Measurements from ENCODE around the gene IFNA7.
"Not testable (repeated sequence)": the region's sequence is repeated elsewhere in the genome, so short reads cannot be mapped to it uniquely, and the experiment has no call there.

Gene IFNA7

DNA sequence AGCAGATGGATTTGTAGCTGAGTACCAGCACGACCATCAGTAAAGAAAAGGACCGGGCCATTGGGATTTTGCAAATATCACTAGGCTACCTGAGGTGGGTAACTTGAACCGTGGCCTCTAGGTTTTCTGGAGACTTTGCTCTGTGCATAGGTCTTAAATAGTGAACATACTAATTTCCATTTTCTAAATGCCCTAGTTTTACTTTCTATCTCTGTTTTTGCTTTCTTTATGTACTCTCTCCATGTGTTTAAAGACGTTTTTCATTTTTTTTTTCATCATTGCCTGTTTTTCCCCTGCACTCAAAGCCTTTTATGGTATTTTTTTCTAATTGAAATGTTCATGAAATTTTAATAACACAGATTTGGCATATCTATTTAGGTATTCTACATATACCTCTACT is at the start of gene IFNA7:
TSS of gene IFNA7 (minus strand) at position 101 of the 400 bp plus-strand sequence. CDS start at position 61, 40 bp downstream.
- not testable (repeated sequence) for DNase-seq

- DNase-seq, result no peak
These were observed 49.6 kb upstream of the IFNA7 start for GRCh38 chr9:21251638-21252037.

GRCh38 chr9:21251190-21251589 is 49.2 kb upstream of the IFNA7 start:
- no peak for DNase-seq

GRCh38 chr9:21244836-21245235 is 42.8 kb upstream of the IFNA7 start:
- no peak for DNase-seq

DNA sequence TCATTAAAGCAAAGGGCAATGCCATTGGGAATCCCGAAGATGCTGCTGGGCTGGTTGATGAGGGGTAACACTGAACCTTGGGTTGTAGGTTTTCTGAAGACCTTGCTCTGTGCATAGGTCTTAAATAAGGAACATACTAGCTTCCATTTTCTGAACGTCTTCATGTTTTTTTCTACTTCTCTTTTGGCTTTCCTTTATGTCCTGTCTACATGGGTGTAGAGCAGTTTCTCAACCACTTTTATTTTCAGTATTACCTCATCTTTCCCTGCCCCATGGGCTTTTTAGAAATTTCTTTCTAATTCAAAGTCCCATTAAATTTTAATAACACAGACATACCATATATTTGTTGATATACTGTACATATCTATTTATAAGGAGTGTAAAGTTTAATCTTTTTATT is 37.9 kb upstream of the IFNA7 start, which contains the start of gene IFNA14:
TSS of gene IFNA14 (minus strand) at position 95 of the 400 bp plus-strand sequence. CDS start at position 25, 70 bp downstream.
- DNase-seq, result no peak

DNA sequence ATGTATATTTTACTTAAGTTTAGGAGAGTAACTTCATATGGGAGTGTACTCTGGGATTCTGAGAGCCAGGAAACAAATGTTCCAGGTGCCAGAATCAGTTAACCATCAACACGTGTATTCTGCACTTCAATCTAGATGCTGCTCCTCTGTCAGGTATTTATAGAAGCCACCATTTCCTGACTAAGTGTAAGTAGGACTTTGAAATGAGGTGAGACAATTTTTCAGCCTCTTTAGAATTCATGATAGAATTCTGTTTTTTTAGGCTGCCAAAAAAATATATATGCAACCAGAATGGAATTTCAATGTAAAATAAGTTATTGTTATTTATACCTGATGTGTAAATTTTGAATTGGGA is 34.3 kb upstream of the IFNA7 start:
- not testable (repeated sequence) for DNase-seq

GRCh38 chr9:21235468-21236359 is 33.7 kb upstream of the IFNA7 start:
- DNase-seq, result peak; percentile 25

GRCh38 chr9:21234153-21234687 is 32.2 kb upstream of the IFNA7 start:
- no peak for DNase-seq

GRCh38 chr9:21233258-21233657 is 31.3 kb upstream of the IFNA7 start:
- no peak for DNase-seq

GRCh38 chr9:21228122-21228521 is 26.1 kb upstream of the IFNA7 start, which contains the start of gene IFNA17:
IFNA17 (minus strand) TSS chr9:21228222; CDS start chr9:21228173, 49 bp downstream.
- DNase-seq, result no peak

DNA sequence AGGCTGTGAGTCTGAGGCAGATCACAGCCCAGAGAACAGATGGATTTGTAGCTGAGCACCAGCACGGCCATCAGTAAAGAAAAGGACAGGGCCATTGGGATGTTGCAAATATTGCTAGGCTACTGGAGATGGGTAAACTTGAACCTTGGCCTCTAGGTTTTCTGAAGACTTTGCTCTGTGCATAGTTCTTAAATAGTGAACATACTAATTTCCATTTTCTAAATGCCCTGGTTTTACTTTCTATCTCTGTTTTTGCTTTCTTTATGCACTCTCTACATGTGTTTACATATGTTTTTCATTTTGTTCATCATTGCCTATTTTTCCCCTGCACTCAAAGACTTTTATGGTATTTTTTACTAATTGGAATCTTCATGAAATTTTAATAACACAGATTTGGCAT is 15.2 kb upstream of the IFNA7 start, which contains the start of gene IFNA16:
TSS of gene IFNA16 (minus strand) at position 101 of the 400 bp plus-strand sequence. CDS start at position 95, 6 bp downstream.
- not testable (repeated sequence) for DNase-seq

GRCh38 chr9:21213411-21214326 is 11.7 kb upstream of the IFNA7 start:
- peak; percentile 1 for DNase-seq

- not testable (repeated sequence) for DNase-seq
These were observed 10.2 kb upstream of the IFNA7 start for GRCh38 chr9:21212160-21212559.

DNA sequence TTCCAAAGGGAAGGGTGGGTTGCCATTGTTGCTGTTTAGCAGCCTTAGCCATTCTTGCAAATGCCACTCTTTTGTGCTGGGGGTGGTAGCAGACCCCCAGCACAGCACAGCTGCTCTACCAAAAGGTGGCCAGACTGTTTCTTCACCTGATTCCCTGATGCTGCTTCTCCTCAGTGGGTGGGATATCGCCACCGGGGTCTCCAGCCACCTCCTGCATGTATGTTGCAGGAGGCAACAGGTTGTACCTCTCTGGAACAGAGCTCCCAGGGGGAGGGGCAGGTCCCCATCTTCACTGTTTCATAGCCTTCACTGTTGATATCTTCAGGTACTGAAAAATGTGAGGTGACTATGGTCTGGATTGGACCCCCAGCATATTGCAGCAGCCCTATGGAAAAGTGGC is 8.8 kb upstream of the IFNA7 start:
- not testable (repeated sequence) for DNase-seq

GRCh38 chr9:21210311-21210710 is 8.3 kb upstream of the IFNA7 start:
- no peak for DNase-seq

- not testable (repeated sequence) for DNase-seq
These were observed 5.0 kb upstream of the IFNA7 start, which contains the start of gene IFNA10 for GRCh38 chr9:21207043-21207442. IFNA10 (minus strand) TSS chr9:21207143; CDS start chr9:21207097, 46 bp downstream.

- DNase-seq, result no peak
These were observed 3.2 kb upstream of the IFNA7 start for GRCh38 chr9:21205204-21205603.

- DNase-seq, result peak; percentile 15
These were observed 6.9 kb downstream of the IFNA7 start for GRCh38 chr9:21194867-21195776.

DNA sequence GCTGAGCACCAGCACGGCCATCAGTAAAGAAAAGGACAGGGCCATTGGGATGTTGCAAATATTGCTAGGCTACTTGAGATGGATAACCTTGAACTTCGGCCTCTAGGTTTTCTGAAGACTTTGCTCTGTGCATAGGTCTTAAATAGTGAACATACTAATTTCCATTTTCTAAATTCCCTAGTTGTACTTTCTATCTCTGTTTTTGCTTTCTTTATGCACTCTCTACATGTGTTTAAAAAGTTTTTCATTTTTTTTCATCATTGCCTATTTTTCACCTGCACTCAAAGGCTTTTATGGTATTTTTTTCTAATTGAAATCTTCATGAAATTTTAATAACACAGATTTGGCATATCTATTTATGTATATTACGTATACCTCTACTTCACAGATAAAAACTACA is 14.5 kb downstream of the IFNA7 start, which contains the start of gene IFNA4:
TSS of gene IFNA4 (minus strand) at position 101 of the 400 bp plus-strand sequence. CDS start at position 45, 56 bp downstream.
- not testable (repeated sequence) for DNase-seq

- DNase-seq, result peak; percentile 2
These were observed 18.9 kb downstream of the IFNA7 start for GRCh38 chr9:21182810-21183736.
